Measurements from ENCODE around the gene LRRC8E. TPM values are rescaled to one million over a fixed set of nuclear protein-coding genes. Genes with fewer than 3 reads are reported as not detected.

LRRC8E gene
- polyA plus RNA-seq, 1 donor (not counting 4 experiments of a cell fraction or from before 2014, with no cell fraction given), result 13.5 TPM

DNA sequence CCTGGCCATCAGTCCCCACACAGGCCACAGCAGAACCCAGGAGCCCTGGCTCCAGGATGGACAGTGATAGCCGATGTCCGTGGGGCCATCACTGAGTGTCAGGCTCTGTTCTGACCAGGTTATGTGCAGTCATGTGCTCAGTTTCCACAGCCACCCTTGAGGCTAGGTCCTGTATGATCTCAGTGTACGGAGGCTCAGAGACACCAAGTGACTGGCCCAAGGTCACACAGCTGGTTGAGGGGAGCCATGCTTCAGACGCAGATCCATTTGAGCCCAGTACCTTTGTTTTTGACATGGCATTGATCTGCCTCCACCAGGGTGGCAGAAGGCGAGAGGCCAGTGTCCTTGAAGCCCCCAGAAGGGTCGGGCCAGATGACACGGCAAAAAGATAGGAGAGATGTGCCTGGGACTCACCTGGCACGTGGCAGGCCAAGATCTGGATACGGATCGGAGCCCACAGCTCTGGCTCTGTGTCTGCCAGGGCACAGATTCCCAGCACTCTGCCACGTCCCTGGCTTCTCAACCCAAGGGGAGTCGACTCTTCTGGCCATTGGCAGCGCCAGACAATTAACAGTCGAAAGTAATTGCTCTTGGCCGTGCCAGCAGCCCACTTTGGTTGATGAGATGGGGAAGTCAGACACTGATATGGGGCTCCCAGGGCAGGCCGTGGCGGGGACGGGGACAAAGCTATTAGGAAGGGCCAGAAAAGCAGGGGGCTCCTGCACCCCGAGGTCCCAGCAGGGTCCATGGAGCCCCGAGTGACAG, 42.7 kb upstream of the LRRC8E start:
- Histone ChIP-seq H3K36me3 (ENCODE audit: control insufficient read depth in 2 of 2, extremely low read depth in 1 of 2, insufficient read depth in 2 of 2, low read length in 2 of 2) (no peaks in the 10 kb centered on the region), H3K27ac (ENCODE audit: control insufficient read depth, insufficient read depth, low read length) (no peak overlapping the region), H4K20me1 (ENCODE audit: control insufficient read depth, extremely low read depth, insufficient read depth, low read length) (no peaks in the 10 kb centered on the region), H3K4me3 (ENCODE audit: control insufficient read depth in 2 of 3, extremely low read depth in 1 of 3, insufficient read depth in 2 of 3, low read depth in 1 of 3, low read length in 3 of 3) (no peak overlapping the region), H2AFZ (ENCODE audit: control insufficient read depth, low read length) (no peak overlapping the region), H3K27me3 (ENCODE audit: control insufficient read depth, extremely low read depth, insufficient read depth, low read length) (no peaks in the 10 kb centered on the region), H3K4me1 (ENCODE audit: control insufficient read depth, extremely low read depth, insufficient read depth, low read length) (peaks cover 7% of the 10 kb centered on the region), H3K9me1 (ENCODE audit: control insufficient read depth, extremely low read depth, insufficient read depth, low read length) (no peaks in the 10 kb centered on the region), H3K9me3 (ENCODE audit: control insufficient read depth, low read depth, low read length) (no peaks in the 10 kb centered on the region), H3K4me2 (ENCODE audit: control insufficient read depth, extremely low read depth, insufficient read depth, low read depth, low read length) (no peak overlapping the region), H3K9ac (ENCODE audit: control insufficient read depth, extremely low read depth, insufficient read depth, low read length) (no peak overlapping the region), H3K79me2 (ENCODE audit: control insufficient read depth, insufficient read depth, low read length) (peaks cover 3% of the 10 kb centered on the region)
- dilution Hi-C loops (cut with MboI; ENCODE audit: extremely low pct_ligation_motif_present, low sequenced_read_pairs), result no loop called here
- TF ChIP-seq CTCF (optimal IDR thresholded peaks at IDR 0.05 in 1 of 3, IDR thresholded peaks at IDR 0.05 in 1 of 3, conservative IDR thresholded peaks at IDR 0.05 in 1 of 3; ENCODE audit: extremely low read depth in 1 of 3, insufficient read depth in 2 of 3, low read length in 3 of 3), result no peak
- no peak for TF ChIP-seq EZH2 (IDR thresholded peaks at IDR 0.05; ENCODE audit: low read length)
- FAIRE-seq (no peak), DNase-seq (ENCODE audit: low read depth, low spot score) (no peak)

DNA sequence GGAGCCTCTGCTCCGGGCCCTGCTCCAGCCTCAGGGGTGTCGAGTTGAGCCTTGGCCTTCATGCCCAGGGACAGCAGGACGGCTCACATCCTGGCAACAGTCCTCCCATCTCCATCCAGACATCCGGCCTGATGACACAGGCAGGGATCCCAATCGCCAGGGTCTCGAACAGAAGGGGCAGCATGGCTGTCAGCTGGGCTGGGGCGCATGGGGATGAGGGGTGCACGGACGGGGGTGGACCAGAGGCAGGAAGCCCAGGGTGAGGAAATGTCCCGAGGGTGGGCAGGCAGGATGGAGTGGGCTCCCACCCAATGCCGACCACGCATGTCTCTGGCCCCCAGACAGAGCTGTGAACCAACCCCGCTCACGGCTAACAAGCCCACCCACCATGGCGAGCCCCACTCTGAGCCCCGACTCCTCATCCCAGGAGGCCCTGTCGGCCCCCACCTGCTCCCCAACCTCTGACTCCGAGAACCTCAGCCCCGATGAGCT, 42.1 kb upstream of the LRRC8E start:
- no peak overlapping the region for H3K4me2 ChIP-seq (ENCODE audit: control insufficient read depth, extremely low read depth, insufficient read depth, low read depth, low read length)
- H3K27ac ChIP-seq (ENCODE audit: control insufficient read depth, insufficient read depth, low read length), result no peak overlapping the region
- dilution Hi-C loops (cut with MboI; ENCODE audit: extremely low pct_ligation_motif_present, low sequenced_read_pairs), result no loop called here
- H2AFZ ChIP-seq (ENCODE audit: control insufficient read depth, low read length), result no peak overlapping the region
- H3K4me1 ChIP-seq (ENCODE audit: control insufficient read depth, extremely low read depth, insufficient read depth, low read length), result peaks cover 10% of the 10 kb centered on the region
- H3K9me3 ChIP-seq (ENCODE audit: control insufficient read depth, low read depth, low read length), result no peaks in the 10 kb centered on the region
- H4K20me1 ChIP-seq (ENCODE audit: control insufficient read depth, extremely low read depth, insufficient read depth, low read length), result no peaks in the 10 kb centered on the region
- H3K9me1 ChIP-seq (ENCODE audit: control insufficient read depth, extremely low read depth, insufficient read depth, low read length), result no peaks in the 10 kb centered on the region
- TF ChIP-seq CTCF (optimal IDR thresholded peaks at IDR 0.05 in 1 of 3, IDR thresholded peaks at IDR 0.05 in 1 of 3, conservative IDR thresholded peaks at IDR 0.05 in 1 of 3; ENCODE audit: extremely low read depth in 1 of 3, insufficient read depth in 2 of 3, low read length in 3 of 3) (no peak), EZH2 (IDR thresholded peaks at IDR 0.05; ENCODE audit: low read length) (no peak)
- no peaks in the 10 kb centered on the region for H3K79me2 ChIP-seq (ENCODE audit: control insufficient read depth, insufficient read depth, low read length)
- no peak overlapping the region for H3K9ac ChIP-seq (ENCODE audit: control insufficient read depth, extremely low read depth, insufficient read depth, low read length)
- no peak overlapping the region for H3K4me3 ChIP-seq (ENCODE audit: control insufficient read depth in 2 of 3, extremely low read depth in 1 of 3, insufficient read depth in 2 of 3, low read depth in 1 of 3, low read length in 3 of 3)
- no peak for FAIRE-seq
- no peak for DNase-seq (ENCODE audit: low read depth, low spot score)
- no peaks in the 10 kb centered on the region for H3K27me3 ChIP-seq (ENCODE audit: control insufficient read depth, extremely low read depth, insufficient read depth, low read length)
- H3K36me3 ChIP-seq (ENCODE audit: control insufficient read depth in 2 of 2, extremely low read depth in 1 of 2, insufficient read depth in 2 of 2, low read length in 2 of 2), result no peaks in the 10 kb centered on the region

Measured in keratinocyte (primary cell).